Measurements from ENCODE around the gene ZNF556.

GRCh38 chr19:2824129-2824528 is 43.0 kb upstream of the ZNF556 start:
- TF ChIP-seq CTCF (IDR thresholded peaks at IDR 0.05 in 8 of 11, conservative IDR thresholded peaks at IDR 0.05 in 3 of 11) (no peak), POLR2A (IDR thresholded peaks at IDR 0.05) (no peak), POLR2AphosphoS5 (IDR thresholded peaks at IDR 0.05) (no peak)

Measured in spleen (tissue), 7 donors.